Measurements from ENCODE around the gene AIP.

DNA sequence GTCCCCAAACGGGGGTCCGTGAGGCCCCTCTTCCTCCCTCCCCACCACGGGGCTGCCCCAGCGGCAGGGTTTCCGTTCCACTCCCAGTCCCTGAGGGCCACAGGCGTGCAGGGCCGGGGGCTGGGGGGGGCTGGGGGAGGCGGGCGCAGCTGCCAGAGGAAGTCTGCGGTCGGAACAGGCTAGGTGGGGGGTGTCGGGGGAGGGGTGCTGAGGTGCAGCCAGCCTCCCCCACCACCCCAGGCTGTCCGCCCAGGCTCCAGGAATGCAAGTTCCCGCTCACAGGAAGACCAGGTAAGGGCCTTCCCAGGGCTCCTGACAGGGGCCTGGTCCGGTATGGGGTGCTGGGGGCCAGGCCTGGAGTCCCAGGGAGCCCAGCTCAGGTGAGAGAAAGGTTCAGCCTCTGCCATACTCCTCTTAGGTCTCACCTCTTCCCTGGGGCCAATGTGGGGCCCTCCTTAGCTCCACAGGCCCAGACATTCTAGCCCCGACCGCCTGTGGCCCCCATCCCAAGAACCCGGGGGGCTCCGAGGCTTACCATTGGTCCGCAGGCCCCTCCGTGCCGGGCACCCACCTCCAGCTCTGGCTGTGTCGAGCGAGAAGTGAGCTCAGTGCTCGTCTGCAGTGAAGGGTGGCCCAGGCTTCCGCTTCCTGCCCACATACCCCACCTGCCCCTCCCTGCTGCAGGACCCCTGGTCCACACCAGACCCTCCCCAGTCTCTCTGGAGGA is 45.6 kb upstream of the AIP start, which contains the start of gene PTPRCAP:
- TF ChIP-seq, protein P1, sequence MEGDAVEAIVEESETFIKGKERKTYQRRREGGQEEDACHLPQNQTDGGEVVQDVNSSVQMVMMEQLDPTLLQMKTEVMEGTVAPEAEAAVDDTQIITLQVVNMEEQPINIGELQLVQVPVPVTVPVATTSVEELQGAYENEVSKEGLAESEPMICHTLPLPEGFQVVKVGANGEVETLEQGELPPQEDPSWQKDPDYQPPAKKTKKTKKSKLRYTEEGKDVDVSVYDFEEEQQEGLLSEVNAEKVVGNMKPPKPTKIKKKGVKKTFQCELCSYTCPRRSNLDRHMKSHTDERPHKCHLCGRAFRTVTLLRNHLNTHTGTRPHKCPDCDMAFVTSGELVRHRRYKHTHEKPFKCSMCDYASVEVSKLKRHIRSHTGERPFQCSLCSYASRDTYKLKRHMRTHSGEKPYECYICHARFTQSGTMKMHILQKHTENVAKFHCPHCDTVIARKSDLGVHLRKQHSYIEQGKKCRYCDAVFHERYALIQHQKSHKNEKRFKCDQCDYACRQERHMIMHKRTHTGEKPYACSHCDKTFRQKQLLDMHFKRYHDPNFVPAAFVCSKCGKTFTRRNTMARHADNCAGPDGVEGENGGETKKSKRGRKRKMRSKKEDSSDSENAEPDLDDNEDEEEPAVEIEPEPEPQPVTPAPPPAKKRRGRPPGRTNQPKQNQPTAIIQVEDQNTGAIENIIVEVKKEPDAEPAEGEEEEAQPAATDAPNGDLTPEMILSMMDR (IDR thresholded peaks at IDR 0.05), result no peak
- TF ChIP-seq POLR2A (IDR thresholded peaks at IDR 0.05), result peak in 1 of 2 donors; percentile 6
